ENCODE results near the gene CDCP2.

- no peak for TF ChIP-seq CTCF (conservative IDR thresholded peaks at IDR 0.05 in 1 of 2, IDR thresholded peaks at IDR 0.05 in 1 of 2; ENCODE audit: extremely low read depth in 1 of 2, insufficient read depth in 1 of 2, low read depth in 1 of 2, low read length in 2 of 2)
- no peak for TF ChIP-seq EZH2 (IDR thresholded peaks at IDR 0.05; ENCODE audit: borderline replicate concordance, low read length)
Measured at GRCh38 chr1:54105736-54106269, 47.0 kb downstream of the CDCP2 start.
